ENCODE results near the gene ATL3.

GRCh38 chr11:63609971-63610580 is 61.1 kb downstream of the ATL3 start:
- TF ChIP-seq CTCF (IDR thresholded peaks at IDR 0.05; ENCODE audit: low read depth, low read length) (no peak), POLR2A (IDR thresholded peaks at IDR 0.05; ENCODE audit: extremely low read depth, insufficient read length) (no peak), MAX (IDR thresholded peaks at IDR 0.05; ENCODE audit: low read depth, low read length) (no peak), MYC (IDR thresholded peaks at IDR 0.05; ENCODE audit: low read depth, low read length) (no peak)

Measured in NB4 (cell line).